Measurements from ENCODE around the gene SLC29A2. TPM values are rescaled to one million over a fixed set of nuclear protein-coding genes. Genes with fewer than 3 reads are reported as not detected.

The SLC29A2 gene
- total and polyA plus RNA-seq, 2 donors from 2014 or later = 10.4 to 17.5 TPM

- H3K9me3 ChIP-seq (ENCODE audit: control insufficient read depth in 2 of 3, insufficient read depth in 1 of 3, low read length in 3 of 3) = no peaks in the 10 kb centered on the region
- FAIRE-seq (no peak), DNase-seq (no peak)
- peak overlapping the region; percentile 43 to 97 (median 80) for H3K4me3 ChIP-seq (ENCODE audit: low read length in 3 of 3)
- peaks cover 0 to 27% (median 22%) of the 10 kb centered on the region in 3 donors for H3K4me1 ChIP-seq (ENCODE audit: control insufficient read depth in 2 of 3, insufficient read depth in 2 of 3, low read depth in 1 of 3, low read length in 3 of 3)
- TF ChIP-seq CTCF (IDR thresholded peaks at IDR 0.05; ENCODE audit: borderline replicate concordance, extremely low read depth, insufficient read depth) = no peak
- H3K27ac ChIP-seq (ENCODE audit: low read depth in 2 of 2, low read length in 2 of 2) = peak overlapping the region; percentile 20 to 32
- peaks cover 0 to 15% (median 14%) of the 10 kb centered on the region in 3 donors for H3K36me3 ChIP-seq (ENCODE audit: control insufficient read depth in 2 of 3, insufficient read depth in 3 of 3, low read length in 3 of 3)
- peak overlapping the region in 2 of 3 donors; percentile 58 to 86 for H3K9ac ChIP-seq (ENCODE audit: low read length in 3 of 3)
- intact Hi-C loops (cut with DNase I) = no loop called here
- no peaks in the 10 kb centered on the region for H3K27me3 ChIP-seq (ENCODE audit: control insufficient read depth, insufficient read depth, low read length)
Measured at GRCh38 chr11:66345316-66345649, 26.3 kb downstream of the SLC29A2 start.

GRCh38 chr11:66344550-66345315 lies 26.8 kb downstream of the SLC29A2 start, which contains the start of gene BRMS1:
BRMS1 (minus strand) TSS chr11:66345104; CDS start chr11:66342234, 2,870 bp downstream.
- FAIRE-seq = no peak
- Histone ChIP-seq H3K9me3 (ENCODE audit: control insufficient read depth in 2 of 3, insufficient read depth in 1 of 3, low read length in 3 of 3) (no peaks in the 10 kb centered on the region), H3K9ac (ENCODE audit: low read length in 3 of 3) (peak within 1 kb of the TSS; percentile 61 to 86 (median 74)), H3K36me3 (ENCODE audit: control insufficient read depth in 2 of 3, insufficient read depth in 3 of 3, low read length in 3 of 3) (peaks cover 0 to 19% (median 17%) of the 10 kb centered on the region in 3 donors), H3K4me1 (ENCODE audit: control insufficient read depth in 2 of 3, insufficient read depth in 2 of 3, low read depth in 1 of 3, low read length in 3 of 3) (peaks cover 0 to 27% (median 22%) of the 10 kb centered on the region in 3 donors), H3K4me3 (ENCODE audit: low read length in 3 of 3) (peak within 1 kb of the TSS; percentile 85 to 97 (median 92)), H3K27me3 (ENCODE audit: control insufficient read depth, insufficient read depth, low read length) (no peaks in the 10 kb centered on the region), H3K27ac (ENCODE audit: low read depth in 2 of 2, low read length in 2 of 2) (peak within 1 kb of the TSS; percentile 32 to 35)
- no peak for TF ChIP-seq CTCF (IDR thresholded peaks at IDR 0.05; ENCODE audit: borderline replicate concordance, extremely low read depth, insufficient read depth)
- peak; percentile 97 to 100 (median 98) for DNase-seq
- intact Hi-C loops (cut with DNase I) = no loop called here

GRCh38 chr11:66343176-66343575 lies 28.4 kb downstream of the SLC29A2 start:
- no peak for FAIRE-seq
- intact Hi-C loops (cut with DNase I) = no loop called here

More at GRCh38 chr11:66343176-66343575, 28.4 kb downstream of the SLC29A2 start:
- peaks cover 0 to 22% (median 20%) of the 10 kb centered on the region in 3 donors for H3K36me3 ChIP-seq (ENCODE audit: control insufficient read depth in 2 of 3, insufficient read depth in 3 of 3, low read length in 3 of 3)
- DNase-seq = peak in 1 of 5 donors; percentile 20
- no peaks in the 10 kb centered on the region for H3K9me3 ChIP-seq (ENCODE audit: control insufficient read depth in 2 of 3, insufficient read depth in 1 of 3, low read length in 3 of 3)
- H3K4me3 ChIP-seq (ENCODE audit: low read length in 3 of 3) = no peak overlapping the region
- no peak overlapping the region for H3K9ac ChIP-seq (ENCODE audit: low read length in 3 of 3)
- TF ChIP-seq CTCF (IDR thresholded peaks at IDR 0.05; ENCODE audit: borderline replicate concordance, extremely low read depth, insufficient read depth) = no peak
- peaks cover 0 to 27% (median 22%) of the 10 kb centered on the region in 3 donors for H3K4me1 ChIP-seq (ENCODE audit: control insufficient read depth in 2 of 3, insufficient read depth in 2 of 3, low read depth in 1 of 3, low read length in 3 of 3)
- no peak overlapping the region for H3K27ac ChIP-seq (ENCODE audit: low read depth in 2 of 2, low read length in 2 of 2)
- no peaks in the 10 kb centered on the region for H3K27me3 ChIP-seq (ENCODE audit: control insufficient read depth, insufficient read depth, low read length)

All from kidney (tissue), 14 donors.